ENCODE measurements around the gene KIF26B.

Gene KIF26B

GRCh38 chr1:245463392-245464165 lies 308.8 kb downstream of the KIF26B start:
- no peak for TF ChIP-seq CTCF (IDR thresholded peaks at IDR 0.05; ENCODE audit: low read depth, low read length)
- DNase-seq = no peak
- Histone ChIP-seq H3K4me3 (ENCODE audit: low read depth, low read length) (no peak overlapping the region), H3K27me3 (no peaks in the 10 kb centered on the region), H3K4me1 (peaks cover 8% of the 10 kb centered on the region), H3K36me3 (no peaks in the 10 kb centered on the region; the same call in 1 of the 2 replicates), H3K9me3 (no peaks in the 10 kb centered on the region)

- H3K9me3 ChIP-seq = no peaks in the 10 kb centered on the region
- no peak for TF ChIP-seq CTCF (IDR thresholded peaks at IDR 0.05; ENCODE audit: low read depth, low read length)
- no peaks in the 10 kb centered on the region for H3K27me3 ChIP-seq
- H3K4me3 ChIP-seq (ENCODE audit: low read depth, low read length) = no peak overlapping the region
- peaks cover 1% of the 10 kb centered on the region; the same call in 1 of the 2 replicates for H3K4me1 ChIP-seq
- no peaks in the 10 kb centered on the region; the same call in 1 of the 2 replicates for H3K36me3 ChIP-seq
- DNase-seq = no peak
Measured at GRCh38 chr1:245464290-245464689, 309.5 kb downstream of the KIF26B start.

- no peak for TF ChIP-seq CTCF (IDR thresholded peaks at IDR 0.05; ENCODE audit: low read depth, low read length)
- no peak for DNase-seq
- H3K4me3 ChIP-seq (ENCODE audit: low read depth, low read length) = no peak overlapping the region
Measured at GRCh38 chr1:245465666-245466065, 310.9 kb downstream of the KIF26B start.

GRCh38 chr1:245466261-245466660 lies 311.5 kb downstream of the KIF26B start:
- TF ChIP-seq CTCF (IDR thresholded peaks at IDR 0.05; ENCODE audit: low read depth, low read length) = no peak
- Histone ChIP-seq H3K4me3 (ENCODE audit: low read depth, low read length) (no peak overlapping the region), H3K4me1 (0 out of 2 replicates have a peak, but pooled peaks cover 5% of the 10 kb centered on the region), H3K9me3 (no peaks in the 10 kb centered on the region), H3K36me3 (no peaks in the 10 kb centered on the region; the same call in 1 of the 2 replicates), H3K27me3 (no peaks in the 10 kb centered on the region)
- no peak for DNase-seq

More at GRCh38 chr1:245465666-245466065, 310.9 kb downstream of the KIF26B start:
- Histone ChIP-seq H3K9me3 (no peaks in the 10 kb centered on the region), H3K36me3 (no peaks in the 10 kb centered on the region; the same call in 1 of the 2 replicates), H3K4me1 (0 out of 2 replicates have a peak, but pooled peaks cover 5% of the 10 kb centered on the region), H3K27me3 (no peaks in the 10 kb centered on the region)

- no peak for TF ChIP-seq CTCF (IDR thresholded peaks at IDR 0.05; ENCODE audit: low read depth, low read length)
- DNase-seq = no peak
- H3K4me3 ChIP-seq (ENCODE audit: low read depth, low read length) = no peak overlapping the region
- H3K9me3 ChIP-seq = no peaks in the 10 kb centered on the region
- no peaks in the 10 kb centered on the region; the same call in 1 of the 2 replicates for H3K36me3 ChIP-seq
- H3K27me3 ChIP-seq = no peaks in the 10 kb centered on the region
- peaks cover 5% of the 10 kb centered on the region; the same call in 1 of the 2 replicates for H3K4me1 ChIP-seq
Measured at GRCh38 chr1:245467804-245468203, 313.0 kb downstream of the KIF26B start.

GRCh38 chr1:245469006-245469405 lies 314.2 kb downstream of the KIF26B start:
- H3K36me3 ChIP-seq = no peaks in the 10 kb centered on the region; the same call in 1 of the 2 replicates
- H3K4me3 ChIP-seq (ENCODE audit: low read depth, low read length) = no peak overlapping the region
- no peaks in the 10 kb centered on the region for H3K9me3 ChIP-seq
- no peak for TF ChIP-seq CTCF (IDR thresholded peaks at IDR 0.05; ENCODE audit: low read depth, low read length)
- DNase-seq = no peak
- no peaks in the 10 kb centered on the region for H3K27me3 ChIP-seq
- peaks cover 5% of the 10 kb centered on the region; the same call in 1 of the 2 replicates for H3K4me1 ChIP-seq
